ENCODE data around the gene RPL41.
A peak's percentile ranks its signal among the peaks of the same experiment; 100 is the strongest.
"Not testable (repeated sequence)": the region's sequence is repeated elsewhere in the genome, so short reads cannot be mapped to it uniquely, and the experiment has no call there.

Gene RPL41

GRCh38 chr12:56116267-56117081 lies at the start of gene RPL41:
TSS of gene RPL41 (plus strand) at chr12:56116633.
- DNase-seq (ENCODE audit: low read depth in 1 of 2, low spot score in 1 of 2) = peak; percentile 88 to 89

GRCh38 chr12:56071648-56072047 lies 44.8 kb upstream of the RPL41 start:
- DNase-seq (ENCODE audit: low read depth in 1 of 2, low spot score in 1 of 2) = no peak

DNA sequence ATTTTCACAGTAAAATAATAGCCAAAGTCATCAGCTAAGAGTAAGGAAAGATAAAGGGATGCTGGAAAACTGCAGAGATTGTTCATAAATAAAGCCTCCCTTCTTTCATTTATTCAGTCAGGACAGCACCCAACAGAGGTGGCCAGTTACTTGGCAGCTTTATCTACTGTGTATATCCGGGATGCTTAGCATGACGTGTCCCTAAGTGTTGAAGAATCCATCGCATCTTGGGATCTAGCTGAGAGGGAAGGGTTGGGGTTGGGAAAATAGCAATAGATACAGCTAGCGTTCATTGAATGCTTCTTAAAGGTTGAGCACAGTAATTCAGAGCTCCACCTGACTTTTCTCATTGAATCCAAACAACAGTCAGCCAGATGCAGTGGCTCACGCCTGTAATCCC lies 42.0 kb upstream of the RPL41 start:
- no peak for DNase-seq (ENCODE audit: low read depth in 1 of 2, low spot score in 1 of 2)

GRCh38 chr12:56077966-56078365 lies 38.5 kb upstream of the RPL41 start:
- not testable (repeated sequence) for DNase-seq (ENCODE audit: low read depth in 1 of 2, low spot score in 1 of 2)

DNA sequence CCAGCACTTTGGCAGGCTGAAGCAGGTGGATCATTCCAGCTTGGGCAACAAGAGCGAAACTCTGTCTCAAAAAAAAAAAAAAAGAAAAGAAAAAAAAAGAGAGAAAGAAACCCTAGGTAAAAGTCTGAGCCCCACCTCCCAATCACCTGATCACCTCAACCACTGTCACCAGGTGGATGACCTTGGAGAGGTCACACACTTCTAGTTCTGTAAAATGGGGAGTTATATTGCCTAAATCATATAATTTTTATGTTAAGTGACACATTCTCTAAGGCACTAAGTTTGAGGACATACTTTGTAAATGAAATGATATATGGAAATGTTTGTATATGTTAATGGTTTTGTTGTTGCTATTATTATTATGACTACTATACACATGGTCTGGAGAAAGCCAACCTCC lies 38.0 kb upstream of the RPL41 start:
- DNase-seq (ENCODE audit: low read depth in 1 of 2, low spot score in 1 of 2) = no peak

DNA sequence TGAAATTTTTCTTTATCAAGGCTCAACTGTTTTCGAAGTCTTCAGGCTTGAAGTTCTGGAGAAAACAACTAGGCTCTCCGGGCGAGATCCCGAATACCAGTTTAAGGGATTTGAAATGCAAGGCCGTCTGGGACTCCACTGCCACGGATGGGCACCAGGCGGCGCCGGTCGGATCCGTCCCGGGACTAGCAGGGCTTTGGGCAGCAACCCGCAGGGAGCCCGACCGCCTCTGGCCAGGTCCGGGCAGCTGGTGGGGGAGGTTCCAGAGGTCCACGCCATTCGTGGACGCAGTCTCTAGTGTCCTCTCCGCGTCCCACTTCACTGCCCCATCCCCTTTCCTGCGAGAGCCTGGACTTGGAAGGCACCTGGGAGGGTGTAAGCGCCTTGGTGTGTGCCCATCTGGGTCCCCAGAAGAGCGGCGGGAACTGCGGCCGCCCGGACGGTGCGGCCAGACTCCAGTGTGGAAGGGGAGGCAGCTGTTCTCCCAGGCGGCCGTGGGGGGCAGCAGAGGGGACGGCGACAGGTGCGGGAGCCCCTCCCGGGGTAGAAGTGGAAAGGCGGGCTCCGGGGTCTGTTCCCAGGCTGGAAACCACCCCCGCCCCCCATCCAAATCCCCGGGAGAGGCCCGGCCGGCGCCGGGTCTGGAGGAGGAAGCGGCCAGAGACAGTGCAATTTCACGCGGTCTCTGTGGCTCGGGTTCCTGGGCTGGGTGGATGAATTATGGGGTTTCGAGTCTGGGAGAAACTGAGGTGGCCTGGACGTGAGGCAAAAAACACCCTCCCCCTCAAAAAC lies 37.3 kb upstream of the RPL41 start:
- peak; percentile 22 to 32 for DNase-seq (ENCODE audit: low read depth in 1 of 2, low spot score in 1 of 2)

GRCh38 chr12:56079723-56080555 lies 36.5 kb upstream of the RPL41 start, which contains the start of gene ERBB3:
TSS of gene ERBB3 (plus strand) at chr12:56080165. CDS start at chr12:56080301, 136 bp downstream.
- DNase-seq (ENCODE audit: low read depth in 1 of 2, low spot score in 1 of 2) = peak; percentile 33 to 55

DNA sequence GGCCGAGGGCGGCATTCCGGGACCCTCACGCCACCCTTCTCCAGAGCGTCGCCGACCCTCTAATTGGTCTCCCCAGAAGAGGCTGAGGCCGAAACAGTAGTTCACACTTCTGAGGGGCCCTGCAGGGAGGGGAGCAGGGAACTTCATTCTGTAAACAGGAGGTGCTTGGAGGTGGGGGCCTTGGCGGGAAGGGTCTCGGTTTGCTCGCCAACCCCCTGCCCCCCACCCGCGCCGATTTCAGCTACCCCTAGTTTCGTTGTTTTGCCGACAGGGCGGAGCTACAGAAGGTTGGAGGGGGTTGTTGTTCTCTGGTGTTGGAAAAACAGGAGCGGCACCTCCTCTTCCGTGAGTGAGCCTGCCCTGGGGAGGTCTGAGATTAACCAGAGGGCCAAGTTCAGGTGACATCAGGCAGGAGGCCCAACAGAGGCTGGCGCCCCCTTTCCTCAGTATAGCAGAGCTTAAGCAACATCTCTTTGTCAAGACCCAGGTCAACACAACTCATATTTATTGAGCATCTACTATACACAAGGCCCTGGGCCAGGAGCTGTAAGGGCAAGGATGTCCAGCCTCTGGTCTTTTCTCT lies 35.8 kb upstream of the RPL41 start:
- DNase-seq (ENCODE audit: low read depth in 1 of 2, low spot score in 1 of 2) = no peak

GRCh38 chr12:56081393-56082347 lies 34.8 kb upstream of the RPL41 start:
- DNase-seq (ENCODE audit: low read depth in 1 of 2, low spot score in 1 of 2) = no peak

DNA sequence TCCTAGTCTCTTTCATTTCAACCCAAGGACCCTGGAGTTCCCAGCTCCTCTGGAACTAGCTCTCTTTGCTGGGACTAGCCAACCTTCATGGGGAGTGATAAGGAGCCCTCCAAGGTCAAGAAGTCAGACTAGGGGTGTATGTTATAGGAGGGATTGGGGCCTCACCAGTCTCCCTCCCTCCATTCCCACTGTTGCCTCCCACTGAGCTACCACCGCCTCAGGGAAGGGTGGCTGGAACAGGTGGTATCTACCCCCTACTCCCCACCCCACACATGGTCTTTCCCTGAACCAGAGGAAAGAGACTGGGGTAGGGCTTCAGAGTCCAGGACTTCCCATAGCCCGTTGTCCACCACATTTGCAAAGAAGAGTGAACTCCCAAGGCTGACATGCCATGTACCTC lies 34.1 kb upstream of the RPL41 start:
- no peak for DNase-seq (ENCODE audit: low read depth in 1 of 2, low spot score in 1 of 2)

DNA sequence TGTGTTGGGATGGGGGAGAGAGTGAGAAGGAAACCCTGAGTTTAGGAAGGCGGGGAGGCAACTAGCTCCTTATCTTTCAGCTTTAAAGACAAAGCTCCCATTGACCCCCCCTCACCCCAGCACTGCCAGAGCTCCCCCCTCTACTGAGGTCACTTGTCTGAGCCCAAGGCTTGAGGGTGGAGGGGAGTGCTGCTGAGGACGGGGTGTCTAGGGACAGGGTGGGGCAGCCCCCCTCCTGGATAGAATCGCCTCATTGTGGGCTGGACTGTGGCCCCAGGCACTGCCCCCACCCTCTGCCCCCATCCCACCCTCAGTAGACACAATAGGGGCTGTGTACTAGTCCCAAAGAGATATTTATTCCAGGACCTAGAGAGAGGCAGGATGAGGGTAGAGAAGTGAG lies 33.5 kb upstream of the RPL41 start:
- DNase-seq (ENCODE audit: low read depth in 1 of 2, low spot score in 1 of 2) = no peak

- no peak for DNase-seq (ENCODE audit: low read depth in 1 of 2, low spot score in 1 of 2)
Measured at GRCh38 chr12:56084958-56085543, 31.4 kb upstream of the RPL41 start.

- no peak for DNase-seq (ENCODE audit: low read depth in 1 of 2, low spot score in 1 of 2)
Measured at GRCh38 chr12:56086096-56086495, 30.3 kb upstream of the RPL41 start.

GRCh38 chr12:56086608-56087007 lies 29.8 kb upstream of the RPL41 start:
- no peak for DNase-seq (ENCODE audit: low read depth in 1 of 2, low spot score in 1 of 2)

DNA sequence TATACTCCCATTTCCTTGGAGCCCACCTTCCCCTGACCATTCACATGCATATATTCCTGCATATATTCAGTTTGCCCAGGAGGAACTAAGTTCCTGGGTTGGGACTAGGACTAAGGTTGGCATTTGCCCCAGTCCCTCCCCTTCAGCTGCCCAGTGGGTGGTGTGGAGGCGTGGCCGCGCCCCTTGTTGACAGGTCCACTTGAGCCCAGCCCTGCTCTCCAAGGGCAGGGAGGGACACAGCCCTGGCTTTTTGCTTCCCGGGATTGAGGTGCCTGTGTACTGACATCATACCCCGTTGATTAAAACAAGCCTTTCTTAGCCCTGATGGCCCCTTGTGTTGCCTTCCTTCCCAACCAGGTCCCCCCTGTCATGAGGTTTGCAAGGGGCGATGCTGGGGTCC lies 29.2 kb upstream of the RPL41 start:
- DNase-seq (ENCODE audit: low read depth in 1 of 2, low spot score in 1 of 2) = no peak

DNA sequence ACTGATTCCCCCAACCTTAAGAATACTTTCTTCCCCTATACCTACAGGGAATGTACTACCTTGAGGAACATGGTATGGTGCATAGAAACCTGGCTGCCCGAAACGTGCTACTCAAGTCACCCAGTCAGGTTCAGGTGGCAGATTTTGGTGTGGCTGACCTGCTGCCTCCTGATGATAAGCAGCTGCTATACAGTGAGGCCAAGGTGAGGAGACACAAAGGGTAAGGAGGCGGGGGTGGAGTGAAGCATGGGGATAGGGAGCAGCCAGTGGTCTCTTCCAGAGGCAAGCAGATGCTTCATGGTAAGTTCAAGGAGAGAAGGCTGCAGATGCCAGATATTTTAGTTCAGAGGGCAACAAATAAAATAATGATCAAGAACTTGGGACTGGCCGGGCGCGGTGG lies 18.7 kb upstream of the RPL41 start:
- DNase-seq (ENCODE audit: low read depth in 1 of 2, low spot score in 1 of 2) = no peak

GRCh38 chr12:56098592-56098991 lies 17.8 kb upstream of the RPL41 start:
- DNase-seq (ENCODE audit: low read depth in 1 of 2, low spot score in 1 of 2) = no peak

GRCh38 chr12:56099787-56100186 lies 16.6 kb upstream of the RPL41 start:
- DNase-seq (ENCODE audit: low read depth in 1 of 2, low spot score in 1 of 2) = no peak

DNA sequence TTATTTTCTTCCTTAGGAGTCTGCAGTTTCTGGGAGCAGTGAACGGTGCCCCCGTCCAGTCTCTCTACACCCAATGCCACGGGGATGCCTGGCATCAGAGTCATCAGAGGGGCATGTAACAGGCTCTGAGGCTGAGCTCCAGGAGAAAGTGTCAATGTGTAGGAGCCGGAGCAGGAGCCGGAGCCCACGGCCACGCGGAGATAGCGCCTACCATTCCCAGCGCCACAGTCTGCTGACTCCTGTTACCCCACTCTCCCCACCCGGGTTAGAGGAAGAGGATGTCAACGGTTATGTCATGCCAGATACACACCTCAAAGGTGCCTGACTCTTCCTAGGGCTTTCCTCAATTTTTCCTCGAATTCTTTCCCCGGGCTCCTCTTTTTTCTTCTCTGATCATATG lies 15.4 kb upstream of the RPL41 start:
- DNase-seq (ENCODE audit: low read depth in 1 of 2, low spot score in 1 of 2) = no peak

- no peak for DNase-seq (ENCODE audit: low read depth in 1 of 2, low spot score in 1 of 2)
Measured at GRCh38 chr12:56102683-56103065, 13.8 kb upstream of the RPL41 start.
